RWPE2 (cell line): ENCODE results near the gene ANKRD13D.

ENCODE experiments used
- ATAC-seq: fragments of 200-7000 bp; cut with Tn5 transposase; 3 replicates; pipeline ENCODE4 v1.9.1; 2021; ENCODE audit warnings: low read depth
- DNase-seq: peaks from one replicate; pipeline ENCODE4 v3.0.0-alpha.2; 2020; ENCODE audit warnings: low spot score
- H3K27ac ChIP-seq: fragments of 450-650 bp; 2 replicates; pipeline ENCODE4 v1.5.1; 2017; ENCODE audit warnings: mild to moderate bottlenecking; ENCODE audit not compliant: poor library complexity, severe bottlenecking
- H3K27me3 ChIP-seq: fragments of 250-450 bp; sonication (Bioruptor Pico); 2 replicates; pipeline ENCODE4 v1.5.1; 2021; ENCODE audit warnings: mild to moderate bottlenecking, moderate library complexity; ENCODE audit not compliant: insufficient read depth, poor library complexity, severe bottlenecking
- H3K36me3 ChIP-seq: fragments of 250-450 bp; sonication (Bioruptor Pico); 2 replicates; pipeline ENCODE4 v1.5.1; 2020; ENCODE audit warnings: low read depth, mild to moderate bottlenecking, moderate library complexity
- H3K4me1 ChIP-seq: fragments of 250-450 bp; sonication (Bioruptor Pico); 2 replicates; pipeline ENCODE4 v1.5.1; 2021; ENCODE audit warnings: mild to moderate bottlenecking, moderate library complexity; ENCODE audit not compliant: insufficient read depth, poor library complexity, severe bottlenecking
- H3K4me3 ChIP-seq: fragments of 250-450 bp; sonication (Bioruptor Pico); 2 replicates; pipeline ENCODE4 v1.5.1; 2021; ENCODE audit warnings: mild to moderate bottlenecking, moderate library complexity; ENCODE audit not compliant: severe bottlenecking
- H3K9me3 ChIP-seq: fragments of 250-450 bp; sonication (Bioruptor Pico); 2 replicates; pipeline ENCODE4 v1.5.1; 2021; ENCODE audit warnings: mild to moderate bottlenecking, moderate library complexity; ENCODE audit not compliant: severe bottlenecking
- CTCF ChIP-seq: fragments of 450-650 bp; IDR thresholded peaks from one replicate; pipeline ENCODE4 v1.5.1; 2017; ENCODE audit warnings: mild to moderate bottlenecking, moderate library complexity; ENCODE audit not compliant: poor library complexity, severe bottlenecking

The ANKRD13D gene

GRCh38 chr11:67298786-67299185, 9.7 kb downstream of the ANKRD13D start:
- Histone ChIP-seq H3K4me1 (peaks cover 8% of the 10 kb centered on the region), H3K27me3 (no peaks in the 10 kb centered on the region), H3K27ac (no peak overlapping the region), H3K4me3 (no peak overlapping the region), H3K36me3 (peaks cover 55% of the 10 kb centered on the region), H3K9me3 (peaks cover 13% of the 10 kb centered on the region)
- no peak for TF ChIP-seq CTCF
- ATAC-seq (no peak), DNase-seq (peak; percentile 12)

GRCh38 chr11:67299471-67300191, 10.5 kb downstream of the ANKRD13D start:
- peaks cover 50% of the 10 kb centered on the region for H3K36me3 ChIP-seq
- DNase-seq (peak; percentile 52), ATAC-seq (no peak)
- peaks cover 10% of the 10 kb centered on the region for H3K4me1 ChIP-seq
- TF ChIP-seq CTCF: no peak
- H3K27me3 ChIP-seq: no peaks in the 10 kb centered on the region
- H3K9me3 ChIP-seq: peaks cover 13% of the 10 kb centered on the region
- H3K27ac ChIP-seq: no peak overlapping the region
- H3K4me3 ChIP-seq: no peak overlapping the region

- Histone ChIP-seq H3K36me3 (peaks cover 46% of the 10 kb centered on the region), H3K27ac (no peak overlapping the region)
- no peak for DNase-seq
Observed at GRCh38 chr11:67300256-67300755, 11.2 kb downstream of the ANKRD13D start.

GRCh38 chr11:67300756-67301312, 11.7 kb downstream of the ANKRD13D start:
- H3K27ac ChIP-seq: no peak overlapping the region
- H3K27me3 ChIP-seq: no peaks in the 10 kb centered on the region
- peaks cover 13% of the 10 kb centered on the region for H3K4me1 ChIP-seq
- ATAC-seq: no peak
- TF ChIP-seq CTCF: no peak
- peaks cover 46% of the 10 kb centered on the region for H3K36me3 ChIP-seq
- peak; percentile 67 for DNase-seq
- H3K4me3 ChIP-seq: no peak overlapping the region
- H3K9me3 ChIP-seq: peaks cover 5% of the 10 kb centered on the region

More at GRCh38 chr11:67300256-67300755, 11.2 kb downstream of the ANKRD13D start:
- no peak overlapping the region for H3K4me3 ChIP-seq
- peaks cover 13% of the 10 kb centered on the region for H3K4me1 ChIP-seq
- no peaks in the 10 kb centered on the region for H3K27me3 ChIP-seq
- TF ChIP-seq CTCF: no peak
- H3K9me3 ChIP-seq: peaks cover 10% of the 10 kb centered on the region
- no peak for ATAC-seq
